OCI-LY1 (cell line): ENCODE data around the gene LCAT.
A peak's percentile ranks its signal among the peaks of the same experiment; 100 is the strongest.
"Not testable (repeated sequence)": the region's sequence is repeated elsewhere in the genome, so short reads cannot be mapped to it uniquely, and the experiment has no call there.

ENCODE experiments used
- H2AFZ ChIP-seq: fragments of 200-600 bp; sonication (generic), shearing (Covaris generic); 2 replicates; pipeline ENCODE4 v1.6.0; 2014; ENCODE audit warnings: antibody characterized with exemption, mild to moderate bottlenecking, low read length
- H3F3A ChIP-seq: fragments of 200-600 bp; sonication (generic), shearing (Covaris generic); 2 replicates; pipeline ENCODE4 v1.6.0; 2014; ENCODE audit warnings: mild to moderate bottlenecking, antibody characterized with exemption, low read length, moderate library complexity; ENCODE audit not compliant: insufficient read depth
- H3K27ac ChIP-seq: fragments of 200-600 bp; sonication (generic); 2 replicates; pipeline ENCODE4 v1.5.1; 2014; ENCODE audit warnings: low read length, mixed run types, mild to moderate bottlenecking, low read depth; ENCODE audit not compliant: poor library complexity, severe bottlenecking
- H3K27me3 ChIP-seq: fragments of 200-600 bp; sonication (generic); 2 replicates; pipeline ENCODE4 v1.6.0; 2014; ENCODE audit warnings: antibody characterized with exemption, mild to moderate bottlenecking, low read length, moderate library complexity; ENCODE audit not compliant: insufficient read depth
- H3K36me3 ChIP-seq: fragments of 200-600 bp; sonication (generic); 2 replicates; pipeline ENCODE4 v1.6.1; 2014; ENCODE audit warnings: mild to moderate bottlenecking, antibody characterized with exemption, low read length, moderate library complexity, mixed read lengths; ENCODE audit not compliant: insufficient read depth
- H3K4me1 ChIP-seq: fragments of 200-600 bp; sonication (generic); 2 replicates; pipeline ENCODE4 v1.5.1; 2014; ENCODE audit warnings: mild to moderate bottlenecking, low read length, moderate library complexity; ENCODE audit not compliant: insufficient read depth, severe bottlenecking
- H3K4me2 ChIP-seq: fragments of 200-600 bp; sonication (generic), shearing (Covaris generic); 2 replicates; pipeline ENCODE4 v1.6.1; 2014; ENCODE audit warnings: low read length
- H3K4me3 ChIP-seq: fragments of 200-600 bp; sonication (generic); 2 replicates; pipeline ENCODE4 v1.5.1; 2014; ENCODE audit warnings: low read length, low read depth, mild to moderate bottlenecking, mixed read lengths; ENCODE audit not compliant: poor library complexity, severe bottlenecking
- H3K79me2 ChIP-seq: fragments of 200-600 bp; shearing (Covaris generic); 2 replicates; pipeline ENCODE4 v1.6.1; 2016; ENCODE audit warnings: mixed run types, low read length, mixed read lengths; ENCODE audit not compliant: insufficient read depth
- H3K9ac ChIP-seq: fragments of 200-600 bp; sonication (generic), shearing (Covaris generic); 2 replicates; pipeline ENCODE4 v1.6.1; 2014; ENCODE audit warnings: mild to moderate bottlenecking, low read length, mixed read lengths
- H3K9me2 ChIP-seq: fragments of 200-600 bp; sonication (generic), shearing (Covaris generic); 2 replicates; pipeline ENCODE4 v1.6.1; 2014; ENCODE audit warnings: low read depth, mild to moderate bottlenecking, low read length, mixed read lengths
- H3K9me3 ChIP-seq: fragments of 200-600 bp; shearing (Covaris generic); 2 replicates; pipeline ENCODE4 v1.6.1; 2014; ENCODE audit warnings: low read length, mixed read lengths
- H4K20me1 ChIP-seq: fragments of 200-600 bp; sonication (generic), shearing (Covaris generic); 2 replicates; pipeline ENCODE4 v1.6.0; 2016; ENCODE audit warnings: mild to moderate bottlenecking, low read length; ENCODE audit not compliant: insufficient read depth
- EZH2 ChIP-seq: fragments of 200-600 bp; sonication (generic), shearing (Covaris generic); IDR thresholded peaks from 2 replicates; pipeline ENCODE4 v1.8.0; 2017; ENCODE audit warnings: borderline replicate concordance, mixed run types, mild to moderate bottlenecking, antibody characterized with exemption, low read length, moderate library complexity, mixed read lengths
- TF ChIP-seq, protein P1 (sequence below): fragments of 200-600 bp; sonication (generic), shearing (Covaris generic); IDR thresholded peaks from 2 replicates; pipeline ENCODE4 v1.5.1; 2017; ENCODE audit warnings: mild to moderate bottlenecking, antibody characterized with exemption, low read length, moderate library complexity, mixed read lengths

Gene LCAT

DNA sequence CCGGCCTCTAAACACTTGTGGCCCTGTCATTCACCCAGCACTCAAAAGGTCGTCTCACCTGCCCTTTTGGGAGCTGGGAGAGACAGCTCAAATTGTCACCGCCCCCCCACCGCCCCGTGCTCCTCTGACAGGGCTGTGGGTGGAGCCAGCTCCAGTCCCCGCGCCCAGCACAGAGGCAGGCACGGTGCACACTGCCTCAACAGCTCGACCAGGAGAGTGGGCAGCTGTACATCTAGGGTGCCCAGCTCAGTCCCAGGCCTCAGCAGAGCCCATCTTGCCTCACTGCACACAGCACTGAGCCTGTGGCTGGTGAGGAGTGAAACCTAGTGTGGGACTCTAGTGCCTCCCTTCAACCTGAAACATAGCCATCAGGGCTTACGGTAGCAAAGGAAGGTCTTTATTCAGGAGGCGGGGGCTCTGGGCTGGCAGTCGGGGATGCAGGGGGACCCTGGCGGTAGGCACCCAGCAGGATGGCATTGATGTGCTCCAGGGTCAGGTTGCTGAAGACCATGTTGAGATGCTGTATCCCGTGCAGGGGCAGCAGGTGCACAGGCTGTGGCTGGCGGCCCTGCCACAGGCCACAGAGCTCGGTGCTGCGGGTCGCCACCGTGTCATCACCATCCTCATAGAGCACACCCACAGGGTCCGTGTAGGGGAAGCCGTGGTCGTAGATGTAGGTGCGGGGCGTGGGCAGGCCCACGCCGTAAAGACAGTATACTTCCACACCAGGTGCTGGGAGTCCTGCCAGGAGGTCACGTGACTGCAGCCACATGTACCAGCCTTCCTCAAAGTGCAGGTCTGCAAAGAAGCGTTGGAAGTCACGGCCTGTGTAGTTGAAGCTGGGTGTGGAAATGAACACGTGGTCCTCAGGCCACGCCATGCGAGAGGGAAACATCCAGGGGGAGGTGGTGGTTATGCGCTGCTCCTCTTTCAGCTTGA lies 4.1 kb downstream of the LCAT start:
- no peaks in the 10 kb centered on the region for H3F3A ChIP-seq
- H3K36me3 ChIP-seq, result peaks cover 9% of the 10 kb centered on the region; the same call in 1 of the 2 replicates
- no peaks in the 10 kb centered on the region for H3K9me3 ChIP-seq
- H3K9me2 ChIP-seq, result no peaks in the 10 kb centered on the region
- TF ChIP-seq, protein P1, sequence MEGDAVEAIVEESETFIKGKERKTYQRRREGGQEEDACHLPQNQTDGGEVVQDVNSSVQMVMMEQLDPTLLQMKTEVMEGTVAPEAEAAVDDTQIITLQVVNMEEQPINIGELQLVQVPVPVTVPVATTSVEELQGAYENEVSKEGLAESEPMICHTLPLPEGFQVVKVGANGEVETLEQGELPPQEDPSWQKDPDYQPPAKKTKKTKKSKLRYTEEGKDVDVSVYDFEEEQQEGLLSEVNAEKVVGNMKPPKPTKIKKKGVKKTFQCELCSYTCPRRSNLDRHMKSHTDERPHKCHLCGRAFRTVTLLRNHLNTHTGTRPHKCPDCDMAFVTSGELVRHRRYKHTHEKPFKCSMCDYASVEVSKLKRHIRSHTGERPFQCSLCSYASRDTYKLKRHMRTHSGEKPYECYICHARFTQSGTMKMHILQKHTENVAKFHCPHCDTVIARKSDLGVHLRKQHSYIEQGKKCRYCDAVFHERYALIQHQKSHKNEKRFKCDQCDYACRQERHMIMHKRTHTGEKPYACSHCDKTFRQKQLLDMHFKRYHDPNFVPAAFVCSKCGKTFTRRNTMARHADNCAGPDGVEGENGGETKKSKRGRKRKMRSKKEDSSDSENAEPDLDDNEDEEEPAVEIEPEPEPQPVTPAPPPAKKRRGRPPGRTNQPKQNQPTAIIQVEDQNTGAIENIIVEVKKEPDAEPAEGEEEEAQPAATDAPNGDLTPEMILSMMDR, result no peak
- TF ChIP-seq EZH2, result no peak
- peak overlapping the region; percentile 14 for H3K4me3 ChIP-seq
- peak overlapping the region; percentile 51 for H3K4me2 ChIP-seq
- peak overlapping the region; percentile 48 for H3K27ac ChIP-seq
- H3K79me2 ChIP-seq, result no peaks in the 10 kb centered on the region
- H3K9ac ChIP-seq, result peak overlapping the region; percentile 22; the same call in 1 of the 2 replicates
- peaks cover 54% of the 10 kb centered on the region for H3K4me1 ChIP-seq
- no peak overlapping the region for H2AFZ ChIP-seq
- no peaks in the 10 kb centered on the region for H3K27me3 ChIP-seq
- no peaks in the 10 kb centered on the region for H4K20me1 ChIP-seq

DNA sequence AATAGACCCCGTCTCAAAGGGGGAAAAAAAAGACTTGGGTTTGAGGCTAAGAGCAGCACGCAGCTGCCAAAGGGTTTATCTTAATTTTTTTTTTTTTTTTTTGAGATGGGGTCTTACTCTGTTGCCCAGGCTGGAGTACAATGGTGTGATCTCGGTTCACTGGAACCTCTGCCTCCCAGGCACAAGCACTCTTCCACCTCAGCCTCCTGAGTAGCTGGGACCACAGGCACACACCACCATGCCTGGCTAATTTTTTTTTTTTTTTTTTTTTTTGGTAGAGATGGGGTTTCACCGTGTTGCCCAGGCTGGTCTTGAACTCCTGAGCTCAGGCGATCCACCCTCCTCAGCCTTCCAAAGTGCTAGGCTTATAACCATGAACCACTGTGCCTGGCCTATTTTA lies 6.2 kb downstream of the LCAT start:
- not testable (repeated sequence) for H3F3A ChIP-seq, H3K9me2 ChIP-seq, H4K20me1 ChIP-seq, H3K27ac ChIP-seq, H3K79me2 ChIP-seq, H3K9me3 ChIP-seq, H2AFZ ChIP-seq, H3K9ac ChIP-seq, H3K27me3 ChIP-seq, H3K4me3 ChIP-seq
- H3K4me2 ChIP-seq, result peak overlapping the region; percentile 81
- peaks cover 18% of the 10 kb centered on the region; the same call in 1 of the 2 replicates for H3K36me3 ChIP-seq
- H3K4me1 ChIP-seq, result peaks cover 49% of the 10 kb centered on the region

DNA sequence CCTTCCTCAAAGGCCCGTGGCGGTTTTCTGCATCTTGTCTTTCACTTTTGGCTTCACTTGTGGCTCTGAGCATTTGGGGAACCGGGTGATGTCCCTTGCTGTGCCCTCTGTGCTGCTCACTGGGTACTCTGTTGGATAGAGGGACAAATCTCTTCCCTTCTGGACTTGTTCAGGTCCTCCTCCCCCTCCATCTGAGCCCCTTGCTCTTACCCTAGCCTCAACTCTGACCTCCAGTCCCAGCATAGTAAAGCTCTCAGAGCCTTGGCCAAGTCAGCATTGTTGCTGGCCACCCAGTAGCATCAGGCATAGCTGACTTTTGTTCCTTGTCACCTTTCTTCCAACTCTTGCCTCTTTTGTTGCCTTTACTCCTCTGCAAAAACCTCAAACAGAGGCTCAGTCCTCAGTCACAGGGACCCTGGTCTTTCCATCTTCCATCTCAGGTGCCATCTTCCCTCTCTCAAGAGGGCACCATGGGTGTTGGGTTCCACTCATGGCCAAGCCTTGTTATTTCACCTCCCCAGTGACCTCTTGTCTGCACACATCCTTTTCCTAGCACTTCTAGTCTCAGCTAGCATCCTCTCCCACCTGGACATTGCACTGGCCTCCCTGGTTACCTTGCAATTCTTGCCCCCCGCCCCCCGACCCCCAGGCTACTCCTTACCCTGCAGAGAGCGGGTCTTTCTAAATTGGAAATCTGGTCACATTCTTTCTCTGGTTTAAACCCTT lies 6.9 kb downstream of the LCAT start:
- Histone ChIP-seq H3K9me3 (no peaks in the 10 kb centered on the region), H3K9me2 (no peaks in the 10 kb centered on the region), H3K79me2 (no peaks in the 10 kb centered on the region), H2AFZ (no peak overlapping the region), H3K4me3 (peak overlapping the region; percentile 95), H4K20me1 (no peaks in the 10 kb centered on the region), H3K27me3 (no peaks in the 10 kb centered on the region), H3F3A (no peaks in the 10 kb centered on the region), H3K36me3 (peaks cover 19% of the 10 kb centered on the region; the same call in 1 of the 2 replicates), H3K27ac (peak overlapping the region; percentile 93), H3K9ac (peak overlapping the region; percentile 92), H3K4me2 (peak overlapping the region; percentile 81), H3K4me1 (peaks cover 46% of the 10 kb centered on the region)
- TF ChIP-seq, protein P1, result no peak
- TF ChIP-seq EZH2, result no peak
